K562 (cell line): ENCODE data around the gene KCTD18. TPM values are rescaled to one million over a fixed set of nuclear protein-coding genes. Genes with fewer than 3 reads are reported as not detected.

Source experiments
- ATAC-seq: fragments of 200-7000 bp; cut with Tn5 transposase; 3 replicates; pipeline ENCODE4 v1.9.1; 2020; ENCODE audit warnings: moderate library complexity
- Bru-seq: library from RNA; stranded (reverse); fragments of 400-500 nt; gene quantifications from one replicate; lab custom pipeline; 2021; lab: Mats Ljungman, UMichigan
- BruChase-seq, 2 experiments: library from RNA; stranded (reverse); fragments of 400-500 nt; gene quantifications; one replicate each; lab custom pipeline; 2021; lab: Mats Ljungman, UMichigan
- BruUV-seq: library from RNA; stranded (reverse); fragments of 400-500 nt; replicated peaks from 2 replicates; lab custom pipeline; 2021; lab: Mats Ljungman, UMichigan
- CTCF ChIA-PET: fragments of 300-600 bp; formaldehyde crosslinking; extraction: SDS; loops from one replicate; lab custom pipeline; 2021; ENCODE audit warnings: low intra/inter-chr PET ratio; lab: Yijun Ruan, JAX
- POLR2A ChIA-PET: fragments of 300-600, 350-650 bp; sonication (Branson Sonifier 250); formaldehyde crosslinking; extraction: SDS; loops from one replicate; lab custom pipeline; 2021; ENCODE audit warnings: antibody characterized with exemption, inconsistent platforms; lab: Yijun Ruan, JAX
- DNase-seq, 4 experiments: peaks; one replicate each; pipeline versions ENCODE4 v3.0.0 to v3.0.0-alpha.2; 2011 to 2018; ENCODE audit warnings: low spot score in 3 of 4, mixed read lengths in 3 of 4; ENCODE audit errors: extremely low read depth in 1 of 4
- FAIRE-seq: peaks from 2 replicates; lab custom pipeline; 2011; peaks lifted over from hg19 to GRCh38; lab: Jason Lieb, UNC
- H2AFZ ChIP-seq: 2 replicates; pipeline ENCODE4 v1.6.0; 2011; ENCODE audit warnings: low read depth, low read length, control low read depth, inconsistent platforms
- H3K27ac ChIP-seq: fragments of 200-600 bp; 3 replicates; pipeline ENCODE4 v1.8.0; 2011; ENCODE audit warnings: low read depth, mild to moderate bottlenecking, control low read depth, inconsistent platforms, low read length, moderate library complexity, mixed read lengths; ENCODE audit errors: extremely low read depth
- H3K27me3 ChIP-seq, 2 experiments: fragments of 300-600 bp in 1 of 2; 2 replicates in 1 of 2; 3 replicates in 1 of 2; pipeline versions ENCODE4 v1.6.0 to v1.8.0; 2011; ENCODE audit warnings: inconsistent platforms in 2 of 2, low read length in 2 of 2, mild to moderate bottlenecking in 1 of 2, mixed read lengths in 1 of 2, moderate library complexity in 1 of 2; ENCODE audit not compliant: control insufficient read depth in 2 of 2, insufficient read depth in 2 of 2
- H3K36me3 ChIP-seq: fragments of 300-600 bp; 3 replicates; pipeline ENCODE4 v1.8.0; 2011; ENCODE audit warnings: mild to moderate bottlenecking, low read length, inconsistent platforms; ENCODE audit not compliant: control insufficient read depth, insufficient read depth
- H3K4me1 ChIP-seq, 2 experiments: fragments of 200-600 bp in 1 of 2; replicated peaks in 1 of 2; 2 replicates in 1 of 2; 3 replicates in 1 of 2; pipeline versions ENCODE4 v1.5.1 to v1.8.0; 2011; ENCODE audit warnings: inconsistent platforms in 2 of 2, low read length in 2 of 2, mild to moderate bottlenecking in 1 of 2, mixed read lengths in 1 of 2, moderate library complexity in 1 of 2; ENCODE audit not compliant: control insufficient read depth in 2 of 2, insufficient read depth in 2 of 2
- H3K4me2 ChIP-seq: 2 replicates; pipeline ENCODE4 v1.6.1; 2011; ENCODE audit warnings: low read length, control low read depth, inconsistent platforms, mixed read lengths; ENCODE audit not compliant: insufficient read depth
- H3K4me3 ChIP-seq: fragments of 200-600 bp; sonication (generic), shearing (Covaris generic); 2 replicates; pipeline ENCODE4 v1.5.1; 2016; ENCODE audit warnings: control low read depth, inconsistent platforms
- H3K79me2 ChIP-seq: fragments of 200-600 bp; 3 replicates; pipeline ENCODE4 v1.8.0; 2011; ENCODE audit warnings: low read length, inconsistent platforms; ENCODE audit not compliant: control insufficient read depth, insufficient read depth
- H3K9ac ChIP-seq, 2 experiments: 2 replicates each; pipeline versions ENCODE4 v1.6.0 to v1.6.1; 2011; ENCODE audit warnings: low read depth in 2 of 2, low read length in 2 of 2, control low read depth in 1 of 2, inconsistent platforms in 1 of 2, mild to moderate bottlenecking in 1 of 2, mixed read lengths in 1 of 2; ENCODE audit not compliant: insufficient read depth in 1 of 2
- H3K9me1 ChIP-seq: one replicate; pipeline ENCODE4 v1.6.0; 2011; ENCODE audit warnings: inconsistent platforms, mild to moderate bottlenecking, low read length, moderate library complexity; ENCODE audit not compliant: control insufficient read depth, insufficient read depth
- H3K9me3 ChIP-seq: replicated peaks from 2 replicates; pipeline ENCODE4 v1.5.1; 2011; ENCODE audit warnings: low read depth, low read length, inconsistent platforms; ENCODE audit not compliant: control insufficient read depth, insufficient read depth
- H4K20me1 ChIP-seq: replicated peaks from 2 replicates; pipeline ENCODE4 v1.6.1; 2011; ENCODE audit warnings: low read length, inconsistent platforms, mixed read lengths; ENCODE audit not compliant: control insufficient read depth, insufficient read depth
- GATAD2A ChIP-seq: fragments of 450-650 bp; IDR thresholded peaks from 2 replicates; pipeline ENCODE4 v1.6.1; 2017
- WGBS: fragments of 100-300 bp; shearing (Covaris generic); methylation state at CpG from one replicate; pipeline ENCODE4 v1.1.6; 2016; ENCODE audit warnings: low coverage, mixed read lengths; ENCODE audit not compliant: insufficient coverage; ENCODE audit errors: missing lambda C conversion rate; 5-methylcytosine and 5-hydroxymethylcytosine counted together
- in situ Hi-C: fragments of 300-500 bp; cut with MboI; formaldehyde crosslinking; loops from 4 replicates; pipeline ENCODE4 v1.15.0; 2018; ENCODE audit warnings: inconsistent platforms, mixed read lengths
- intact Hi-C: fragments of 100-400 bp; cut with micrococcal nuclease; formaldehyde crosslinking; loops from 2 replicates; pipeline ENCODE4 v1.14.2; 2022
- long read RNA-seq, 3 experiments: library from polyadenylated mRNA in 2 of 3; library from RNA in 1 of 3; unstranded in 2 of 3; stranded (forward) in 1 of 3; transcript quantifications; one replicate each; pipeline ENCODE4 v2.0.0, GENCODE V29; 2019 to 2022
- polyA minus RNA-seq, 3 experiments: library from RNA; depleted of rRNA, polyadenylated mRNA; stranded (reverse); fragments of >200 nt; gene quantifications; 2 replicates each; pipeline ENCODE4 v1.2.3, GENCODE V29; 2011
- polyA plus RNA-seq, 8 experiments: library from polyadenylated mRNA; depleted of rRNA in 4 of 8; stranded (reverse) in 5 of 8; unstranded in 3 of 8; fragments of >200 nt; fragmentation: Nextera tagmentation in 2 of 8; fragmentation: Illumina TruSeq in 1 of 8; extraction: Ambion mirVana in 2 of 8; extraction: Trizol in 1 of 8; gene quantifications; 2 replicates each; pipeline versions ENCODE4 v1.2.1 to v1.2.3, GENCODE V29; 2011 to 2014; ENCODE audit warnings: inconsistent platforms in 1 of 8, missing spikeins in 1 of 8
- total RNA-seq, 7 experiments: library from RNA; depleted of rRNA in 6 of 7; stranded (reverse); fragments of >200 nt in 6 of 7; fragmentation: Illumina TruSeq in 2 of 7; extraction: Trizol in 2 of 7; gene quantifications; 2 replicates each; pipeline versions ENCODE4 v1.2.1 to v1.2.3, GENCODE V29; 2011 to 2021; ENCODE audit warnings: low replicate concordance in 1 of 7
- TF ChIP-seq, protein P1 (sequence below): sonication (generic); formaldehyde crosslinking; IDR thresholded peaks from 2 replicates; pipeline ENCODE4 v1.8.0; 2022; ENCODE audit warnings: missing genetic modification reagents, mild to moderate bottlenecking, borderline replicate concordance
- TF ChIP-seq, protein P2 (sequence below), 2 experiments: fragments of 450-650 bp; formaldehyde crosslinking in 1 of 2; IDR thresholded peaks; 2 replicates each; pipeline versions ENCODE4 v1.4.0 to v1.6.1; 2014 to 2020; ENCODE audit warnings: mild to moderate bottlenecking in 2 of 2, borderline replicate concordance in 1 of 2, low read depth in 1 of 2

KCTD18 gene
- total RNA-seq (2011; cell fraction: chromatin; rRNA removed; ENCODE audit: low replicate concordance), result 2.0 and 4.0 TPM in 2 replicates
- 1.3 and 1.6 TPM in 2 replicates for total RNA-seq (2011; cell fraction: nucleolus; rRNA removed)
- 2.7 and 3.4 TPM in 2 replicates for total RNA-seq (2011; cell fraction: nucleoplasm; rRNA removed)
- total RNA-seq (2014; rRNA removed), result 4.2 and 4.3 TPM in 2 replicates
- total RNA-seq (2014; rRNA removed; fragmentation: Illumina TruSeq; extraction: Trizol), result 4.4 and 4.9 TPM in 2 replicates
- 4.6 and 5.4 TPM in 2 replicates for total RNA-seq (2015; rRNA removed; fragmentation: Illumina TruSeq; extraction: Trizol)
- 3.0 and 3.8 TPM in 2 replicates for total RNA-seq (2021)
- 2.6 and 3.2 TPM in 2 replicates for polyA plus RNA-seq (2011; rRNA removed)
- polyA plus RNA-seq (2011; cell fraction: cytosol; rRNA removed), result 1.6 and 1.8 TPM in 2 replicates
- polyA plus RNA-seq (2011; cell fraction: nucleus; rRNA removed), result 3.1 and 3.4 TPM in 2 replicates
- polyA plus RNA-seq (2012), result 3.2 and 5.6 TPM in 2 replicates
- polyA plus RNA-seq (2014; fragmentation: Illumina TruSeq; extraction: Trizol), result 3.6 and 3.8 TPM in 2 replicates
- polyA plus RNA-seq (2014; fragmentation: Nextera tagmentation; extraction: Ambion mirVana), result under 1 TPM; 0.39 to 0.43 TPM
- 3.3 and 3.8 TPM in 2 replicates for polyA plus RNA-seq (2014; rRNA removed)
- 1.8 and 3.5 TPM in 2 replicates for polyA minus RNA-seq (2011; rRNA and poly(A)+ RNA removed)
- 1.3 and 4.6 TPM in 2 replicates for polyA minus RNA-seq (2011; cell fraction: cytosol; rRNA and poly(A)+ RNA removed)
- 1.6 and 2.6 TPM in 2 replicates for polyA minus RNA-seq (2011; cell fraction: nucleus; rRNA and poly(A)+ RNA removed)
- percentile 56 among the genes with signal in this experiment for Bru-seq, nascent RNA
- BruChase-seq, experiment 1, labeled RNA remaining after a 2-hour chase, result percentile 61 among the genes with signal in this experiment
- percentile 63 among the genes with signal in this experiment for BruChase-seq, experiment 2, labeled RNA remaining after a 6-hour chase
- long read RNA-seq, experiment 1, transcript KCTD18-201 (7 exons, 2,940 nt), result major isoform, 10 of 26 reads
- long read RNA-seq, experiment 1, transcript KCTD18-202 (7 exons, 2,556 nt), result minor isoform, 5 of 26 reads
- long read RNA-seq, experiment 1, partial matches to known transcripts, result 3 of 26 reads
- long read RNA-seq, experiment 1, other reads (novel, unspliced or antisense), result 8 of 26 reads
- long read RNA-seq, experiment 2, partial matches to known transcripts, result 1 of 3 reads
- long read RNA-seq, experiment 2, other reads (novel, unspliced or antisense), result 1 of 3 reads
- long read RNA-seq, experiment 3, partial matches to known transcripts, result 1 of 3 reads
- long read RNA-seq, experiment 3, other reads (novel, unspliced or antisense), result 0 of 3 reads

DNA sequence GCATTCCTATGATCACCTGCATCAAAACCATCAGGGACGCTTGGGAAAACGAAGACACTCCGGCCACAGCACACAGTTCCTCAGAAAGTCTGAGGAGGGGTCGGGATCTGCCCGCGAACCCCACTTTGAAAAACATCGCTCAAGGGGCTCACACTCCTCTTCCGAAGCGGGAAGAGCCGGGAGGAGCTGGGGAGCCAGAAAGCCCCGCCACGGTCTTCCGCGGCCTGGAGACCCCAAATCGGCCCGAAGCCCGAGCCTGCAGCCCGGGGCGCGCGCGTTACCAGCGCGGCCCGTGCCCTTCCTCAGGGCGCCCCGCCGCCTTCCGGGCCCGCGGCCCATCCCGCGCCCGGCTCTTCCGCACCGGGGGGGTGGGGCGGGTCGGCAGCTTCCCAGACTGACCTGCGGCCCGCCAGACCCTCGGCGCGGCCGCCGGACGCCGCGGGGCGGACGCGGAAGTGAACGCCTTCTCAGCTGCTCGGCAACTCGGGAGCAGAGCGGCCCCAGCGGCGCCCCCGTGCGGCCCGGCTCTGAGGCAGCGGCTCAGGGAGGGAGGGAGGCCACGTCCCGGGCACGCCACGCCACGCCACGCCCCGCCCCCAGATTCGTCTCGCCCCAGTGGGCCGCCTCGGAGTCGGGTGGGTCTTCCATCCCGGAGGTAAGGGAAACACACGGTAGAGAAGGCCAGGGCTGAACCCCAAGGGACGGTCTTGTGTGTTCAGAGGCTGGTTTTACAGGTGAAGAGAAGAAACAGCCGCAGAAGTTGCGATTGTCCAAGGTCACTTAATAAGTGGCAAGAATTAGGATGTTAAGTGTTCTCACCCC lies at the start of gene KCTD18:
Gene KCTD18 (minus strand): TSS at position 457 of the 822 bp plus-strand sequence. CDS start 3,052 bp downstream, outside the sequence.
- H2AFZ ChIP-seq, result peak within 1 kb of the TSS; percentile 99
- ATAC-seq (peak; percentile 98), FAIRE-seq (no peak), DNase-seq (peak; percentile 87 to 91 (median 90))
- CTCF ChIA-PET, result no interaction called here
- H3K9me3 ChIP-seq, result no peaks in the 10 kb centered on the region
- no TSS peak for BruUV-seq
- in situ Hi-C loops (no loop called here), intact Hi-C loops (loop anchor here (2.0 kb wide), 1 partner anchor 15 kb away; no protein-coding TSS in a partner anchor)
- H3K9ac ChIP-seq, result peak within 1 kb of the TSS; percentile 90 to 91
- no peaks in the 10 kb centered on the region for H3K27me3 ChIP-seq
- POLR2A ChIA-PET, result interaction anchor here (0.8 to 1.0 kb wide), 3 partner anchors 12 to 339 kb away, joined by 3 to 4 read pairs (median 3); partner anchors contain the start of gene SGO2
- H3K4me1 ChIP-seq, result peaks cover 0 to 4% of the 10 kb centered on the region in 2 experiments; a peak in 1 of 5 replicates
- H4K20me1 ChIP-seq, result no peaks in the 10 kb centered on the region
- H3K36me3 ChIP-seq, result no peaks in the 10 kb centered on the region
- peak within 1 kb of the TSS; percentile 80 for H3K27ac ChIP-seq
- 2% methylated on average over 26 of the region's 78 CpGs for WGBS
- peaks cover 7% of the 10 kb centered on the region; the same call in 2 of the 3 replicates for H3K79me2 ChIP-seq
- peak within 1 kb of the TSS; percentile 56 for H3K4me3 ChIP-seq
- no peaks in the 10 kb centered on the region for H3K9me1 ChIP-seq
- peak within 1 kb of the TSS; percentile 93 for H3K4me2 ChIP-seq
- TF ChIP-seq GATAD2A, result peak; percentile 94
- TF ChIP-seq, protein P1, sequence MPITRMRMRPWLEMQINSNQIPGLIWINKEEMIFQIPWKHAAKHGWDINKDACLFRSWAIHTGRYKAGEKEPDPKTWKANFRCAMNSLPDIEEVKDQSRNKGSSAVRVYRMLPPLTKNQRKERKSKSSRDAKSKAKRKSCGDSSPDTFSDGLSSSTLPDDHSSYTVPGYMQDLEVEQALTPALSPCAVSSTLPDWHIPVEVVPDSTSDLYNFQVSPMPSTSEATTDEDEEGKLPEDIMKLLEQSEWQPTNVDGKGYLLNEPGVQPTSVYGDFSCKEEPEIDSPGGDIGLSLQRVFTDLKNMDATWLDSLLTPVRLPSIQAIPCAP (CRISPR knock-in tag), result no peak
- TF ChIP-seq, protein P2, sequence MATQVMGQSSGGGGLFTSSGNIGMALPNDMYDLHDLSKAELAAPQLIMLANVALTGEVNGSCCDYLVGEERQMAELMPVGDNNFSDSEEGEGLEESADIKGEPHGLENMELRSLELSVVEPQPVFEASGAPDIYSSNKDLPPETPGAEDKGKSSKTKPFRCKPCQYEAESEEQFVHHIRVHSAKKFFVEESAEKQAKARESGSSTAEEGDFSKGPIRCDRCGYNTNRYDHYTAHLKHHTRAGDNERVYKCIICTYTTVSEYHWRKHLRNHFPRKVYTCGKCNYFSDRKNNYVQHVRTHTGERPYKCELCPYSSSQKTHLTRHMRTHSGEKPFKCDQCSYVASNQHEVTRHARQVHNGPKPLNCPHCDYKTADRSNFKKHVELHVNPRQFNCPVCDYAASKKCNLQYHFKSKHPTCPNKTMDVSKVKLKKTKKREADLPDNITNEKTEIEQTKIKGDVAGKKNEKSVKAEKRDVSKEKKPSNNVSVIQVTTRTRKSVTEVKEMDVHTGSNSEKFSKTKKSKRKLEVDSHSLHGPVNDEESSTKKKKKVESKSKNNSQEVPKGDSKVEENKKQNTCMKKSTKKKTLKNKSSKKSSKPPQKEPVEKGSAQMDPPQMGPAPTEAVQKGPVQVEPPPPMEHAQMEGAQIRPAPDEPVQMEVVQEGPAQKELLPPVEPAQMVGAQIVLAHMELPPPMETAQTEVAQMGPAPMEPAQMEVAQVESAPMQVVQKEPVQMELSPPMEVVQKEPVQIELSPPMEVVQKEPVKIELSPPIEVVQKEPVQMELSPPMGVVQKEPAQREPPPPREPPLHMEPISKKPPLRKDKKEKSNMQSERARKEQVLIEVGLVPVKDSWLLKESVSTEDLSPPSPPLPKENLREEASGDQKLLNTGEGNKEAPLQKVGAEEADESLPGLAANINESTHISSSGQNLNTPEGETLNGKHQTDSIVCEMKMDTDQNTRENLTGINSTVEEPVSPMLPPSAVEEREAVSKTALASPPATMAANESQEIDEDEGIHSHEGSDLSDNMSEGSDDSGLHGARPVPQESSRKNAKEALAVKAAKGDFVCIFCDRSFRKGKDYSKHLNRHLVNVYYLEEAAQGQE (IDR thresholded peaks at IDR 0.05; ENCODE audit: borderline replicate concordance), result peak; percentile 17; the same call in 1 of the 2 replicates
- TF ChIP-seq, protein P2 (CRISPR knock-in tag; IDR thresholded peaks at IDR 0.05; ENCODE audit: low read depth), result no peak
